GM19395 (cell line): ENCODE results near the gene SPATA32.

Experiments used
- ATAC-seq: cut with Tn5 transposase; IDR thresholded peaks from one replicate; pipeline ENCODE4 v1.9.1; 2021; ENCODE audit warnings: mild to moderate bottlenecking, moderate library complexity; ENCODE audit not compliant: unreplicated experiment

SPATA32 gene

GRCh38 chr17:45294506-45294905 lies 32.6 kb upstream of the SPATA32 start:
- ATAC-seq = no peak

- ATAC-seq = no peak
Observed at GRCh38 chr17:45293413-45294211, 31.7 kb upstream of the SPATA32 start.

GRCh38 chr17:45292696-45293412 lies 31.0 kb upstream of the SPATA32 start:
- ATAC-seq = no peak

- no peak for ATAC-seq
Observed at GRCh38 chr17:45291171-45291805, 29.4 kb upstream of the SPATA32 start.

- ATAC-seq = no peak
Observed at GRCh38 chr17:45290269-45290765, 28.4 kb upstream of the SPATA32 start.

GRCh38 chr17:45289301-45290268 lies 27.7 kb upstream of the SPATA32 start:
- ATAC-seq = no peak

- ATAC-seq = no peak
Observed at GRCh38 chr17:45288825-45289224, 26.9 kb upstream of the SPATA32 start.

- ATAC-seq = no peak
Observed at GRCh38 chr17:45287526-45288500, 25.9 kb upstream of the SPATA32 start.

GRCh38 chr17:45286286-45286685 lies 24.4 kb upstream of the SPATA32 start:
- ATAC-seq = no peak

GRCh38 chr17:45284176-45285140 lies 22.6 kb upstream of the SPATA32 start:
- ATAC-seq = no peak

- no peak for ATAC-seq
Observed at GRCh38 chr17:45283711-45284110, 21.8 kb upstream of the SPATA32 start.

GRCh38 chr17:45282683-45283644 lies 21.1 kb upstream of the SPATA32 start:
- ATAC-seq = no peak

GRCh38 chr17:45279898-45280297 lies 18.0 kb upstream of the SPATA32 start:
- no peak for ATAC-seq

GRCh38 chr17:45277992-45278391 lies 16.1 kb upstream of the SPATA32 start:
- no peak for ATAC-seq

- no peak for ATAC-seq
Observed at GRCh38 chr17:45277216-45277849, 15.4 kb upstream of the SPATA32 start.

GRCh38 chr17:45276031-45276430 lies 14.1 kb upstream of the SPATA32 start:
- no peak for ATAC-seq

GRCh38 chr17:45274033-45274432 lies 12.1 kb upstream of the SPATA32 start:
- no peak for ATAC-seq
